SU-DHL-6 (cell line): ENCODE measurements around the gene RNU6-1.

Experiments used
- H2AFZ ChIP-seq: fragments of 200-600 bp; sonication (generic); 2 replicates; pipeline ENCODE4 v1.6.1; 2014; ENCODE audit warnings: low read depth, mild to moderate bottlenecking, moderate library complexity, mixed read lengths, antibody characterized with exemption, low read length; ENCODE audit not compliant: severe bottlenecking
- H3F3A ChIP-seq: fragments of 200-600 bp; shearing (Covaris generic); 2 replicates; pipeline ENCODE4 v1.6.0; 2016; ENCODE audit warnings: antibody characterized with exemption, mild to moderate bottlenecking; ENCODE audit not compliant: insufficient read depth
- H3K27ac ChIP-seq: fragments of 200-600 bp; sonication (generic); 2 replicates; pipeline ENCODE4 v1.5.1; 2016; ENCODE audit warnings: low read depth, mild to moderate bottlenecking, low read length, moderate library complexity, mixed read lengths
- H3K27me3 ChIP-seq: fragments of 200-600 bp; sonication (generic), shearing (Covaris generic); 2 replicates; pipeline ENCODE4 v1.6.0; 2014; ENCODE audit warnings: mild to moderate bottlenecking, low read length
- H3K36me3 ChIP-seq: fragments of 200-600 bp; sonication (generic); 2 replicates; pipeline ENCODE4 v1.6.1; 2014; ENCODE audit warnings: mild to moderate bottlenecking, low read length, mixed read lengths
- H3K4me2 ChIP-seq: fragments of 300-600, 200-600 bp; shearing (Covaris generic), sonication (generic); 2 replicates; pipeline ENCODE4 v1.6.0; 2014; ENCODE audit warnings: low read length, low read depth, mild to moderate bottlenecking; ENCODE audit not compliant: poor library complexity, severe bottlenecking
- H3K4me3 ChIP-seq: fragments of 200-600 bp; sonication (generic); 2 replicates; pipeline ENCODE4 v1.5.1; 2014; ENCODE audit warnings: antibody characterized with exemption, low read length, mild to moderate bottlenecking, mixed read lengths; ENCODE audit not compliant: insufficient read depth, poor library complexity, severe bottlenecking
- H3K79me2 ChIP-seq: fragments of 200-600 bp; sonication (generic); 2 replicates; pipeline ENCODE4 v1.6.1; 2014; ENCODE audit warnings: mild to moderate bottlenecking, low read length, moderate library complexity; ENCODE audit not compliant: insufficient read depth
- H3K9ac ChIP-seq: fragments of 200-600 bp; sonication (generic); 2 replicates; pipeline ENCODE4 v1.7.0; 2014; ENCODE audit warnings: mild to moderate bottlenecking, low read length
- H3K9me2 ChIP-seq: fragments of 200-600 bp; sonication (generic); replicated peaks from 2 replicates; pipeline ENCODE4 v1.6.1; 2014; ENCODE audit warnings: low read length; ENCODE audit not compliant: insufficient read depth
- H3K9me3 ChIP-seq: fragments of 200-600 bp; sonication (generic); 2 replicates; pipeline ENCODE4 v1.6.1; 2014; ENCODE audit warnings: low read length, mixed read lengths; ENCODE audit not compliant: insufficient read depth
- H4K20me1 ChIP-seq: fragments of 200-600 bp; sonication (generic); 2 replicates; pipeline ENCODE4 v1.6.1; 2014; ENCODE audit warnings: low read depth, mild to moderate bottlenecking, antibody characterized with exemption, low read length, moderate library complexity, mixed read lengths
- CTCF ChIP-seq: fragments of 200-600 bp; sonication (generic); IDR thresholded peaks from one replicate; pipeline ENCODE4 v1.5.1; 2017; ENCODE audit warnings: antibody characterized with exemption, mild to moderate bottlenecking, low read length, moderate library complexity; ENCODE audit not compliant: insufficient read depth, poor library complexity, severe bottlenecking
- EZH2phosphoT487 ChIP-seq: fragments of 200-600 bp; sonication (generic), shearing (Covaris generic); conservative IDR thresholded peaks from 2 replicates; pipeline ENCODE4 v1.6.1; 2018; ENCODE audit warnings: mild to moderate bottlenecking, antibody characterized with exemption, low read length, moderate library complexity, mixed read lengths

RNU6-1 gene

GRCh38 chr15:67840749-67841512 is 1.1 kb upstream of the RNU6-1 start:
- H4K20me1 ChIP-seq = no peaks in the 10 kb centered on the region
- H3K4me3 ChIP-seq = peak overlapping the region; percentile 76
- H3K27me3 ChIP-seq = no peaks in the 10 kb centered on the region
- H3F3A ChIP-seq = no peaks in the 10 kb centered on the region
- H2AFZ ChIP-seq = peak overlapping the region; percentile 93
- peak overlapping the region; percentile 71 for H3K27ac ChIP-seq
- H3K9ac ChIP-seq = peak overlapping the region; percentile 86
- TF ChIP-seq EZH2phosphoT487 = no peak
- TF ChIP-seq CTCF = no peak
- no peaks in the 10 kb centered on the region for H3K36me3 ChIP-seq
- H3K79me2 ChIP-seq = no peaks in the 10 kb centered on the region
- H3K9me3 ChIP-seq = no peaks in the 10 kb centered on the region
- H3K9me2 ChIP-seq = no peaks in the 10 kb centered on the region
- peak overlapping the region; percentile 66 for H3K4me2 ChIP-seq

- Histone ChIP-seq H4K20me1 (no peaks in the 10 kb centered on the region), H3K27ac (peak overlapping the region; percentile 71), H3K9me3 (no peaks in the 10 kb centered on the region), H3K27me3 (no peaks in the 10 kb centered on the region), H3K79me2 (no peaks in the 10 kb centered on the region), H3K9ac (peak overlapping the region; percentile 86), H3K9me2 (no peaks in the 10 kb centered on the region), H2AFZ (peak overlapping the region; percentile 95), H3K36me3 (no peaks in the 10 kb centered on the region), H3F3A (no peaks in the 10 kb centered on the region), H3K4me3 (peak overlapping the region; percentile 44), H3K4me2 (peak overlapping the region; percentile 66)
- TF ChIP-seq EZH2phosphoT487 = no peak
- TF ChIP-seq CTCF = no peak
Observed at GRCh38 chr15:67839499-67839928, 331 bp downstream of the RNU6-1 start.

GRCh38 chr15:67838789-67839332 is 984 bp downstream of the RNU6-1 start:
- H3K27ac ChIP-seq = no peak overlapping the region
- peak overlapping the region; percentile 66 for H3K4me2 ChIP-seq
- H4K20me1 ChIP-seq = no peaks in the 10 kb centered on the region
- no peaks in the 10 kb centered on the region for H3K36me3 ChIP-seq
- no peaks in the 10 kb centered on the region for H3K79me2 ChIP-seq
- no peak overlapping the region for H3K9ac ChIP-seq
- H3K27me3 ChIP-seq = no peaks in the 10 kb centered on the region
- H3K4me3 ChIP-seq = peak overlapping the region; percentile 44
- H3K9me2 ChIP-seq = no peaks in the 10 kb centered on the region
- peak overlapping the region; percentile 95 for H2AFZ ChIP-seq
- H3F3A ChIP-seq = no peaks in the 10 kb centered on the region
- H3K9me3 ChIP-seq = no peaks in the 10 kb centered on the region
- TF ChIP-seq CTCF (no peak), EZH2phosphoT487 (no peak)
